ENCODE measurements around the gene ZMIZ2.

DNA sequence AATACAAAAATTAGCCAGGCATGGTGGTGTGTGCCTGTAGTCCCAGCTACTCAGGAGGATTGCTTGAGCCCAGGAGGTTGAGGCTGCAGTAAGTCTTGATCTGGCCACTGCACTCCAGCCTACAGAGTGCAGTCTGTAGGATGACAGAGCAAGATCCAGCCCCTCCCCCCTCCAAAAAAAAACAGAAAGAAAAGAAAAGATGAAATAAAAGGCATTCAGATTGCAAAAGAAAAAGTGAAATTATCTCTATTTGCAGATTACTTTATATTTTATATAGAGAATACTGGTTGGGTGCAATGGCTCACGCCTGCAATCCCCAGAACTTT lies 20.7 kb upstream of the ZMIZ2 start:
- TF ChIP-seq, protein P1, sequence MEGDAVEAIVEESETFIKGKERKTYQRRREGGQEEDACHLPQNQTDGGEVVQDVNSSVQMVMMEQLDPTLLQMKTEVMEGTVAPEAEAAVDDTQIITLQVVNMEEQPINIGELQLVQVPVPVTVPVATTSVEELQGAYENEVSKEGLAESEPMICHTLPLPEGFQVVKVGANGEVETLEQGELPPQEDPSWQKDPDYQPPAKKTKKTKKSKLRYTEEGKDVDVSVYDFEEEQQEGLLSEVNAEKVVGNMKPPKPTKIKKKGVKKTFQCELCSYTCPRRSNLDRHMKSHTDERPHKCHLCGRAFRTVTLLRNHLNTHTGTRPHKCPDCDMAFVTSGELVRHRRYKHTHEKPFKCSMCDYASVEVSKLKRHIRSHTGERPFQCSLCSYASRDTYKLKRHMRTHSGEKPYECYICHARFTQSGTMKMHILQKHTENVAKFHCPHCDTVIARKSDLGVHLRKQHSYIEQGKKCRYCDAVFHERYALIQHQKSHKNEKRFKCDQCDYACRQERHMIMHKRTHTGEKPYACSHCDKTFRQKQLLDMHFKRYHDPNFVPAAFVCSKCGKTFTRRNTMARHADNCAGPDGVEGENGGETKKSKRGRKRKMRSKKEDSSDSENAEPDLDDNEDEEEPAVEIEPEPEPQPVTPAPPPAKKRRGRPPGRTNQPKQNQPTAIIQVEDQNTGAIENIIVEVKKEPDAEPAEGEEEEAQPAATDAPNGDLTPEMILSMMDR (IDR thresholded peaks at IDR 0.05) = no peak
- no peak for TF ChIP-seq EZH2 (IDR thresholded peaks at IDR 0.05; ENCODE audit: borderline replicate concordance, insufficient read depth, low read depth, low read length, poor library complexity, severe bottlenecking)
